Muscle layer of colon (tissue), 2 donors: Measurements from ENCODE around the gene KRTAP3-2.

Experiments
- H3K27ac ChIP-seq: one replicate; pipeline ENCODE4 v1.7.0; 2013; ENCODE audit warnings: low read depth, mild to moderate bottlenecking, low read length, moderate library complexity
- H3K27me3 ChIP-seq, 2 donors: one replicate each; pipeline ENCODE4 v1.7.0; 2013; ENCODE audit warnings: low read length in 2 of 2, mild to moderate bottlenecking in 2 of 2; ENCODE audit not compliant: insufficient read depth in 2 of 2, control insufficient read depth in 1 of 2
- H3K36me3 ChIP-seq: one replicate; pipeline ENCODE4 v1.7.0; 2013; ENCODE audit warnings: mild to moderate bottlenecking, low read length; ENCODE audit not compliant: insufficient read depth
- H3K4me1 ChIP-seq: one replicate; pipeline ENCODE4 v1.7.0; 2013; ENCODE audit warnings: mild to moderate bottlenecking, low read length; ENCODE audit not compliant: insufficient read depth
- H3K4me3 ChIP-seq, 2 donors: one replicate each; pipeline ENCODE4 v1.7.0; 2013; ENCODE audit warnings: low read length in 2 of 2, low read depth in 1 of 2, mild to moderate bottlenecking in 1 of 2, moderate library complexity in 1 of 2
- H3K9ac ChIP-seq: one replicate; pipeline ENCODE4 v1.7.0; 2013; ENCODE audit warnings: low read length
- H3K9me3 ChIP-seq: one replicate; pipeline ENCODE4 v1.7.0; 2013; ENCODE audit warnings: mild to moderate bottlenecking, low read length
- donor health status: abdominal sarcoma.
- donor health status: Adenocarcinoma of cecum.

KRTAP3-2 gene

DNA sequence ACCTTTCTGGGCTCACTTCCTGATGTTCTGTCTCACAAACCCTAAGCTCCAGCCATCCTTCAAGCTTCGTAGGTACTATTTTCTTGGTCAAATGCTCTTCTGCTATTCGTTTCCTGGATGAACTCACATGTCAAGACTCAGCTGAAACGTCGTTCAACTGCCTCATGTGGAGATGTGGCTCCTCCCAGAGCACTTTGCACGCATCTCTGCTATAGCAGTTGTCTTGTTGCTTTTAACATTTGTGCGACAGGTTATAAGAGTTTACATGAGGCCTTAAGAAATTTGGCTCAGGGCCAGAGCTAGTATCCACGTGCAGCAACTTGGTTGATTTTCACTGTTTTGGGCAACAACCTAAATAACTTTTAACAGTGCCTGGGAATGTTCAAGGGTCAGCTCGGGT is 12.8 kb downstream of the KRTAP3-2 start:
- no peaks in the 10 kb centered on the region for H3K36me3 ChIP-seq
- no peak overlapping the region for H3K9ac ChIP-seq
- no peaks in the 10 kb centered on the region for H3K9me3 ChIP-seq
- H3K27ac ChIP-seq = no peak overlapping the region
- H3K4me3 ChIP-seq = no peak overlapping the region
- H3K4me1 ChIP-seq = no peaks in the 10 kb centered on the region
- H3K27me3 ChIP-seq = no peaks in the 10 kb centered on the region

GRCh38 chr17:40984226-40984625 is 15.5 kb downstream of the KRTAP3-2 start, which contains the start of gene KRT40:
Gene KRT40 (minus strand): TSS chr17:40984326. CDS start chr17:40984273, 53 bp downstream.
- no peak within 1 kb of the TSS for H3K4me3 ChIP-seq
- H3K27me3 ChIP-seq = no peaks in the 10 kb centered on the region
- H3K4me1 ChIP-seq = peaks cover 3% of the 10 kb centered on the region
- no peak within 1 kb of the TSS for H3K27ac ChIP-seq
- no peaks in the 10 kb centered on the region for H3K9me3 ChIP-seq
- no peak within 1 kb of the TSS for H3K9ac ChIP-seq
- no peaks in the 10 kb centered on the region for H3K36me3 ChIP-seq

GRCh38 chr17:40981115-40981514 is 18.6 kb downstream of the KRTAP3-2 start:
- no peaks in the 10 kb centered on the region for H3K36me3 ChIP-seq
- H3K9me3 ChIP-seq = no peaks in the 10 kb centered on the region
- H3K27ac ChIP-seq = no peak overlapping the region
- H3K4me1 ChIP-seq = peaks cover 3% of the 10 kb centered on the region
- no peaks in the 10 kb centered on the region for H3K27me3 ChIP-seq
- H3K4me3 ChIP-seq = no peak overlapping the region
- H3K9ac ChIP-seq = no peak overlapping the region

- no peaks in the 10 kb centered on the region for H3K36me3 ChIP-seq
- peaks cover 3% of the 10 kb centered on the region for H3K4me1 ChIP-seq
- no peak overlapping the region for H3K4me3 ChIP-seq
- H3K9me3 ChIP-seq = no peaks in the 10 kb centered on the region
- H3K27me3 ChIP-seq = no peaks in the 10 kb centered on the region
- no peak overlapping the region for H3K9ac ChIP-seq
- H3K27ac ChIP-seq = no peak overlapping the region
Observed at GRCh38 chr17:40980596-40980995, 19.1 kb downstream of the KRTAP3-2 start.

GRCh38 chr17:40980117-40980516 is 19.6 kb downstream of the KRTAP3-2 start:
- Histone ChIP-seq H3K27me3 (no peaks in the 10 kb centered on the region), H3K27ac (no peak overlapping the region), H3K9ac (no peak overlapping the region), H3K4me1 (peaks cover 3% of the 10 kb centered on the region), H3K4me3 (no peak overlapping the region), H3K36me3 (no peaks in the 10 kb centered on the region), H3K9me3 (no peaks in the 10 kb centered on the region)

GRCh38 chr17:40978575-40979151 is 21.0 kb downstream of the KRTAP3-2 start:
- Histone ChIP-seq H3K4me1 (peaks cover 3% of the 10 kb centered on the region), H3K27ac (no peak overlapping the region), H3K36me3 (no peaks in the 10 kb centered on the region), H3K9ac (no peak overlapping the region), H3K9me3 (no peaks in the 10 kb centered on the region), H3K27me3 (no peaks in the 10 kb centered on the region), H3K4me3 (no peak overlapping the region)

DNA sequence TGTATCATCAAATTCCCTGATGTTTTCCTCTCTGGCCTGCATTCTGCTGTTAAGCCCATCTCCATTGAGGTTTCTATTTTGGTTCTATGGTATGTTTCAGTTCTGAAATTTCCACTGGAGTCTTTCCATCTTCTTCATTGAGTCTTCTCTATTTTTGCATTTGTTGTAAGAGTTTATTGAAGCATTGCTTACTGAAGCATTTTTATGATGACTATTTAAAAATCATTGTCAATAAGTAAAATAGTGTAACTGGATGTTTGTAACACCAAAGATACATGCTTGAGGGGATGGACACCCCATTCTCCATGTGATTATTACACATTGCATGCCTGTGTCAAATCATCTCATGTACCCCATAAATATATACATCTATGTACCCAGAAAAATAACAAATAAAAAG is 24.2 kb downstream of the KRTAP3-2 start:
- Histone ChIP-seq H3K27ac (no peak overlapping the region), H3K4me3 (no peak overlapping the region), H3K9ac (no peak overlapping the region), H3K9me3 (no peaks in the 10 kb centered on the region), H3K27me3 (no peaks in the 10 kb centered on the region), H3K36me3 (no peaks in the 10 kb centered on the region), H3K4me1 (peaks cover 1% of the 10 kb centered on the region)

DNA sequence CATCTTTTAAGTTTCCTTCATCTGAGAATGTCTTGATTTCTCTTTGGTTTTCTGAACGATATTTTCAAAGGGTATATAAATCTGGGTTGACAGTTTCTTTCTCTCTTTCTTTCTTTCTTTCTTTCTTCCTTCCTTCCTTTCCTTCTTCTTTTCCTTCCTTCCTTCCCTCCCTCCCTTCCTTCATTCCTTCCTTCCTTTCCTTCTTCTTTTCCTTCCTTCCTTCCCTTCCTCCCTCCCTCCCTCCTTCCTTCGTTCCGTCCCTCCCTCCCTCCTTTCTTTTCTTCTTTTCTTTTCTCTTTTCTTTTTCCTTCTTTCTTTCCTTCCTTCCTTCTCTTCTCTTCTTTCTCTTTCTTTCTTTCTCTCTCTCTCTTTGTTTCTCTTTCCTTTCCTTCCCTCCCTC is 25.3 kb downstream of the KRTAP3-2 start:
- Histone ChIP-seq H3K27ac (no peak overlapping the region), H3K4me1 (no peaks in the 10 kb centered on the region), H3K4me3 (no peak overlapping the region), H3K9ac (no peak overlapping the region), H3K36me3 (no peaks in the 10 kb centered on the region), H3K9me3 (no peaks in the 10 kb centered on the region), H3K27me3 (no peaks in the 10 kb centered on the region)

DNA sequence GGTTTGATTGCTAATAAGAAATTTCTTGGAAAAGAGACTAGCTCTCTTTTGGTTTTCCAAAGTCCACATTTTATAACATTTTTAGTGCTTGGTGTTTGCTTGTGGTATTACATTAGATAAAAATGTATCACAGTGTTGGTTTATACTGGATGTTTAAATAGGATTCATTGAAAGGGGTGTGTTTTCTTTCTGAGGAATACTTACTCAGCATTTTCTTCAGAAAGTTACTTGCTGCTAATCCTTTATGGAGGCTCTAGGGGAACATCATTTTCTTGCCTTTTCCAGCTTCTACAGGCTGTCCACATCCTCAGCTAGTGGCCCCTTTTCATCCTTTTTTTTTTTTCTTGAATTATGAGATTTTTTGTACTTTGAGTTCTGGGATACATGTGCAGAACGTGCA is 32.1 kb downstream of the KRTAP3-2 start:
- H3K4me1 ChIP-seq = no peaks in the 10 kb centered on the region

GRCh38 chr17:40966848-40967247 is 32.9 kb downstream of the KRTAP3-2 start, which contains the start of gene KRT39:
Gene KRT39 (minus strand): TSS chr17:40966948. CDS start chr17:40966856, 92 bp downstream.
- Histone ChIP-seq H3K4me1 (no peaks in the 10 kb centered on the region), H3K27ac (no peak within 1 kb of the TSS), H3K9ac (no peak within 1 kb of the TSS), H3K27me3 (no peaks in the 10 kb centered on the region), H3K36me3 (no peaks in the 10 kb centered on the region), H3K9me3 (no peaks in the 10 kb centered on the region), H3K4me3 (no peak within 1 kb of the TSS)

More for the DNA sequence above, 32.1 kb downstream of the KRTAP3-2 start:
- H3K27ac ChIP-seq = no peak overlapping the region
- H3K36me3 ChIP-seq = no peaks in the 10 kb centered on the region
- no peaks in the 10 kb centered on the region for H3K9me3 ChIP-seq
- H3K27me3 ChIP-seq = no peaks in the 10 kb centered on the region
- H3K9ac ChIP-seq = no peak overlapping the region
- H3K4me3 ChIP-seq = no peak overlapping the region

DNA sequence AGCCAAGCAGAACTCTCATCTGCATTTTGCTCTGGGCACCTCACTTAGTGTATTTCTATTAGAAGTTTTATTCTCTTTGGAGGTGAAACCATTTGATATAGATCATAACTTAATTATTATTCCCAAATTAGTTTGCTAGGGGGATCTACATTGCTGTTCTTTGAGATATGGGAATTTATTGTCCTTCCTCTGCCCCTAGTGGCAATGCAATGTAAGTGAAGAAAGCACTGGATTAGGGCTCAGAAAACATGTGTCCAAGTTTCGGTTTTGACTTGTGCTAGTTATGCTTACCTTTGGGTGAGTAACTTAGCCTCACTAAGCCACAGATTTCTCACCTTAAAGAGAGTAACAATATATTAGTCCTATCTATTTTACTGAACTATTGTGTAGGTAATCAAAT is 35.9 kb downstream of the KRTAP3-2 start:
- Histone ChIP-seq H3K9ac (no peak overlapping the region), H3K9me3 (no peaks in the 10 kb centered on the region), H3K4me3 (no peak overlapping the region), H3K27ac (no peak overlapping the region), H3K4me1 (no peaks in the 10 kb centered on the region), H3K27me3 (no peaks in the 10 kb centered on the region), H3K36me3 (no peaks in the 10 kb centered on the region)

DNA sequence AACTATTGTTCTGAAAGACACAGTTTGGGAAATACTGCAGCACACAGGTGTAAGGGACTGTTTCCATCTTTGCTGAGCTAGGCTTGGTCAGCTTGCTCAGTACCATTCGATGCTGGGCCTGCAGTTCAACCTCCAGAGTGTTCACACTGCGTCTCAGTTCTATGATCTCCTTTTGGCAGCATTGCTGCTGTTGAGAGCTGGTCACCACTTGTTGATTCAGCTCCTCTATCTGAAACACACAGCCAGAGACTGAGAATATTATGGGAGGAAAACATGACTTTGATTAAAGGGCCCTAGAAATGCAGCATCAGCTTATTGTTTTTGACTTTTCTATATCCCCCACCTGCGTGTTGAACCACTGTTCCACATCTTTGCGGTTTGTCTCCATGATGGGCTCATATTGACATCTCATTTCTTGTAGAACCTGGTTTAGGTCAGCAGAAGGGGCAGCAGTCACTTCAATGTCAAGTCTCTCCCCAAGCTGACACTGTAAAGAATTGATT is 37.6 kb downstream of the KRTAP3-2 start:
- Histone ChIP-seq H3K27me3 (no peaks in the 10 kb centered on the region), H3K4me3 (no peak overlapping the region), H3K9me3 (no peaks in the 10 kb centered on the region)

More for the DNA sequence above, 37.6 kb downstream of the KRTAP3-2 start:
- H3K36me3 ChIP-seq = no peaks in the 10 kb centered on the region
- no peaks in the 10 kb centered on the region for H3K4me1 ChIP-seq
- no peak overlapping the region for H3K27ac ChIP-seq
- H3K9ac ChIP-seq = no peak overlapping the region
